ENCODE results near the gene NPIPB2. TPM values are rescaled to one million over a fixed set of nuclear protein-coding genes. Genes with fewer than 3 reads are reported as not detected.
A peak's percentile ranks its signal among the peaks of the same experiment; 100 is the strongest.

NPIPB2 gene
- total RNA-seq, 1 donor: 4.7 TPM

GRCh38 chr16:11880007-11880406 is 61.8 kb downstream of the NPIPB2 start:
- Histone ChIP-seq H3K4me1 (ENCODE audit: insufficient read depth, low read length) (peaks cover 7% of the 10 kb centered on the region), H2AFZ (ENCODE audit: low read length) (no peak overlapping the region), H3K4me3 (ENCODE audit: insufficient read depth, low read length) (no peak overlapping the region), H3K27me3 (ENCODE audit: insufficient read depth, low read length) (no peaks in the 10 kb centered on the region), H3K9me3 (ENCODE audit: low read depth, low read length) (no peaks in the 10 kb centered on the region), H3K36me3 (ENCODE audit: insufficient read depth, low read length) (peaks cover 79% of the 10 kb centered on the region), H3K4me2 (ENCODE audit: insufficient read depth, low read length) (no peak overlapping the region), H3K79me2 (ENCODE audit: insufficient read depth, low read length) (peaks cover 52% of the 10 kb centered on the region), H3K27ac (ENCODE audit: low read depth, low read length) (no peak overlapping the region), H4K20me1 (ENCODE audit: insufficient read depth, low read length) (peaks cover 13% of the 10 kb centered on the region)
- no peak for DNase-seq (ENCODE audit: insufficient read length, low spot score, missing footprints)
- no peak for TF ChIP-seq CTCF (IDR thresholded peaks at IDR 0.05; ENCODE audit: extremely low read depth, low read depth, low read length)

- no peaks in the 10 kb centered on the region for H3K9me3 ChIP-seq (ENCODE audit: low read depth, low read length)
- no peaks in the 10 kb centered on the region for H3K27me3 ChIP-seq (ENCODE audit: insufficient read depth, low read length)
- peaks cover 49% of the 10 kb centered on the region for H3K79me2 ChIP-seq (ENCODE audit: insufficient read depth, low read length)
- H3K4me3 ChIP-seq (ENCODE audit: insufficient read depth, low read length): no peak overlapping the region
- H4K20me1 ChIP-seq (ENCODE audit: insufficient read depth, low read length): peaks cover 13% of the 10 kb centered on the region
- peak overlapping the region; percentile 28 for H3K27ac ChIP-seq (ENCODE audit: low read depth, low read length)
- H3K4me2 ChIP-seq (ENCODE audit: insufficient read depth, low read length): no peak overlapping the region
- DNase-seq (ENCODE audit: insufficient read length, low spot score, missing footprints): no peak
- TF ChIP-seq CTCF (IDR thresholded peaks at IDR 0.05; ENCODE audit: extremely low read depth, low read depth, low read length): no peak
- H2AFZ ChIP-seq (ENCODE audit: low read length): no peak overlapping the region
- peaks cover 80% of the 10 kb centered on the region for H3K36me3 ChIP-seq (ENCODE audit: insufficient read depth, low read length)
- H3K4me1 ChIP-seq (ENCODE audit: insufficient read depth, low read length): peaks cover 7% of the 10 kb centered on the region
These were observed 64.5 kb downstream of the NPIPB2 start for GRCh38 chr16:11877374-11877773.

Small RNA genes lying within 50 kb of the gene (small RNA-seq; reads per million reads assigned to genes)
- not detected for gene AC007216.5
- gene COX6CP1: not detected
- gene UBL5P4: not detected

Other genes with a start within 250 kb of the NPIPB2 start
- gene TXNDC11, start 199.2 kb downstream of the NPIPB2 start, total RNA-seq: 26.1 and 28.3 TPM in 2 replicates
- gene ZC3H7A, start 144.8 kb downstream of the NPIPB2 start, total RNA-seq: 39.8 and 45.7 TPM in 2 replicates
- gene RSL1D1, start 90.5 kb downstream of the NPIPB2 start, total RNA-seq: 113 and 126 TPM in 2 replicates
- 109 and 113 TPM in 2 replicates for gene GSPT1, start 26.1 kb downstream of the NPIPB2 start, total RNA-seq
- gene TNFRSF17, start 23.2 kb upstream of the NPIPB2 start, total RNA-seq: not detected in 2 replicates
- 30.8 and 34.5 TPM in 2 replicates for gene SNX29, start 34.7 kb upstream of the NPIPB2 start, total RNA-seq

All from osteoblast (primary cell).